ENCODE data around the gene SH3D19.
"Not testable (repeated sequence)": the region's sequence is repeated elsewhere in the genome, so short reads cannot be mapped to it uniquely, and the experiment has no call there.

SH3D19 gene

DNA sequence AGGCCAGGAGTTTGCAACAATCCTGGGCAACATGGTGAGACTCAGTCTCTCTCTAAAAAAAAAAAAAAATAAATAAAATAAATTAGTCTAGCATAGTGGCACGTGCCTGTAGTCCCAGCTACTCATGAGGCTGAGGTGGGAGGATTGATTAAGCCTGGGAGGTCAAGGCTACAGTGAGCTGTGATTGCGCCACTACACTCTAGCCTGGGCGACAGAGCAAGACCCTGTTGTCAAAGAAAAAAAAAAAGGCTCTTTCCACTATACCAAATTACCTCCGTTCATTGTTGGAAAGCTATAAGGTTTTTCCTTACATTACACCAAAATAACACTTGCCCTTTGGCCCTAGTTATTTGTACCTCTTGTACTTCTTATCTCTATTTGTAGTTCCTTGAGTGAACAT lies 58.3 kb downstream of the SH3D19 start:
- FAIRE-seq, result no peak

DNA sequence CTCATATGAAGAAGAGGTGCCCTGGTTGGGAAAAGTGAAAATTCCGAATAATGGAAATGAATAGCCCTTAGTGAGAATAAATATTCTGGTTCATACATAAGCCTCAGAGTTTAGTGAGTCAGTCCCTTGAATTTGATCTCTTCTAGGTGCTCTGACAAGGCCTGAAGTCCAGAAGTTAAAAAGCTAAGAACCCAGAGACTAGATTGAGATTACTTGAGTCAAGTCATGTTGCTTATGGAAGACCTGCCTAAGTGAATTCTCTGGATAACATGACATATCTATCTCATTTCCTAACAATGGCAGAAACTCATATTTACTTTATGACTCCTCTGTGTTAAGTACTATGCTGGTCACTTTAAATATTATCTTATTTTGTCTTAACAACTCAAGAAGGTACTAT lies 58.9 kb downstream of the SH3D19 start:
- FAIRE-seq, result no peak

DNA sequence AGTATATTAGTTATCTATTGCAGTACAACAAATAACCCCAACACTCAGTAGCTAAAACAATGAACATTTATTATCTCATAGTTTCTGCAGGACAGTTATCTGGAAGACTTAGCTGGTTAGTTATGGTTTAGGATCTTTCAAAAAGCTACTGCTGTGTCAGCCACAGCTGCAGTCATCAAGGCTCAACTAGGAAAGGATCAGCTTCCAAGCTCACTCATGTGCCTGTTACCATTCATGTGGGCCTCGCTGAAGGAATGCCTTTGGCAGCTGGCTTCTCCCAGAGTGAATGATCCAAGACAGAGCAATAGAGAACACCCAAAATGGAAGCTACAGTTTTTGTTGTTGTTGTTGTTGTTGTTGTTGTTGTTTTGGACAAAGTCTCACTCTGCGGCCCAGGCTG lies 62.0 kb downstream of the SH3D19 start:
- FAIRE-seq, result no peak

- FAIRE-seq, result no peak
These were observed 64.9 kb downstream of the SH3D19 start for GRCh38 chr4:151260526-151260925.

GRCh38 chr4:151259752-151260151 lies 65.7 kb downstream of the SH3D19 start:
- no peak for FAIRE-seq

- FAIRE-seq, result no peak
These were observed 67.7 kb downstream of the SH3D19 start for GRCh38 chr4:151257704-151258103.

DNA sequence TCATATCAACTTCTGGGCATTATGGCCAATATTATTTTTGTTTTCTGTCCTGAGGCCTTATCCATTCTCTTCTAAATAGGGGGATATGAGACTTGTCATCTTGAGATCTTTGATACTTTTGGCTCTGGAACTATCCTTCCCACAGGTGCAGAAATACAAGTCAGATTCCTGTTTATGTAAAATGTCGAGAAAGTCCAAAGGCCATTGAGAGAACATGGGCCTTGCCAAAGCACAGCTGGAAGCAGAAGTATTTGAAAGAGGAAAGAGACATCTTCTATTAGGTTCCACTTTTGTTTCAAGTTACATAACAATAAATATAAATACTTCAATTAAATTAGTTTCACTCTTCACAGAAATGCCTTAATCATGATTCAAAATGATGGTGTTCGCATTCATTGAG lies 69.3 kb downstream of the SH3D19 start:
- FAIRE-seq, result no peak

GRCh38 chr4:151255680-151256079 lies 69.7 kb downstream of the SH3D19 start:
- not testable (repeated sequence) for FAIRE-seq

DNA sequence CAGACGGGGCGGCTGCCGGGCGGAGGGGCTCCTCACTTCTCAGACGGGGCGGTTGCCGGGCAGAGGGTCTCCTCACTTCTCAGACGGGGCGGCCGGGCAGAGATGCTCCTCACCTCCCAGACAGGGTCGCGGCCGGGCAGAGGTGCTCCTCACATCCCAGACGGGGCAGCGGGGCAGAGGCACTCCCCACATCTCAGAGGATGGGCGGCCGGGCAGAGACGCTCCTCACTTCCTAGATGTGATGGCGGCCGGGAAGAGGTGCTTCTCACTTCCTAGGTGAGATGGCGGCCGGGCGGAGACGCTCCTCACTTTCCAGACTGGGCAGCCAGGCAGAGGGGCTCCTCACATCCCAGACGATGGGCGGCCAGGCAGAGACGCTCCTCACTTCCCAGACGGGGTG lies 70.2 kb downstream of the SH3D19 start:
- not testable (repeated sequence) for FAIRE-seq

DNA sequence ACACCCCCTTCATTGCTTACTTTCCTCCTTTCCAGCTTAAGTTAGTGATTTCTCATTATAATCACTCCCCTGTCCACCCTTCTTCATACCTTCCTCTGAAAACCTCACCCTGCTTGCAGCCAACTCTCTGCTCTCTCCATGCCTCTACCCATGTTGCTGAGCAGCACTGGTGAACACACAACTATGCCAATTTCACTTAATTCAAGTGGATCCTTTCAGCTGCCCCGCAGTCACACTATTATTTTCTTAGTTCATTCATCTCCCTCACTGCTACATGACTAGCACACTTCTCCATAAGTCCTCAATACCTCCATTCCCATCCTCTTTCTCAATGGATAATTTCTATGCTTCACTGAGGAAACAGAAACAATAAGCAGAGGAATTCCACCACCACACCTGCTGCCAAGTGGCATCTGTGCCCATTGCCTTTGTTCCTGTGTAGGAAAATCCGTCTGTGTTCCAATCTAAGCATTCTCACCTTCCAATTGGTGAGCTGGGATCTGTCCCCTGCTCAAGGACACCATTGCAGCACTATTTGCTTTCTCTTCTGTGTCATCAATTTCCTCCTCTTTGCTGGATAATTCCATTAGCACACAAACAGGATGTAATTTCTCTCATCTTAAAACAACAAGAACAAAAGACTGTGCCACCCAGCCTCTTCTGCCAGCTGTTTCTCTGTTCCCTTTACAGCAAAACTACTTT lies 73.7 kb downstream of the SH3D19 start:
- FAIRE-seq, result no peak

DNA sequence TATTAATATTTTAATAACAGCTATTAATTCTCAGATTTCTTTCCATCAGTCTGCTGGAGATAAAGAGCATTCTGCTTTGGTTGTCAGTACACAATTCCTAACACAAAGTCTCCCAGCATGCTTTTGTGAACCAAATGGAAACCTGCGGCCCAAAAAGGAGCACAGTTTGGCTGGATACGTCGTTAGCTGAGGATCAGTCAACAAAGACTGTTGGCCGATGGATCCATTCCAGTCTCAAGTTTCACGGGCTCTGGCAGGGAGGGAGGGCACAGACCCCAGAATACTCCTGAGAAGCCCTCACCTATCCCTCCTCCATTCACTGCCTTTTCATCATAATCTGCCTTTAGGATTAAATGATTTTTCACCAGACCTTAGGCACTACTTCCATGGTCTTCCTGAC lies 74.7 kb downstream of the SH3D19 start:
- FAIRE-seq, result no peak

DNA sequence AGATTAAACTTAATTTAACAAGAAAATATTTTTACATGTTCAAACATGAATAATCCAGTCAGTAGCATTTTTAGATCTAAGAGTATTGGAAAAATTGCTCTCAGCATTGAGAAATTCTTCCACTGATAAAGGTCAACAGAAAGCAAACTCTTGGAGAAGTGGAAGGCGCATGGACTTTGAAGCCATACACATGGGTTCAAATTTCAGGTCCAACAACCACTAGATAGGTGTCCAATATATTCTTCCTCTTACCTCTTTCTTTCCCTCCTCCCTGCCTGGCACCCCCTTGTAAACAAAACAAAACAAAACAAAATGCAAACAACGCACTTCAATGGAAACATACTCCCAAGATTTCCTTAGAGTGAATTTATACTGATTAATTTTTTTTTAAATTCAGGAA lies 76.9 kb downstream of the SH3D19 start:
- FAIRE-seq, result peak; percentile 45

GRCh38 chr4:151247395-151247794 lies 78.0 kb downstream of the SH3D19 start:
- FAIRE-seq, result peak; percentile 15

DNA sequence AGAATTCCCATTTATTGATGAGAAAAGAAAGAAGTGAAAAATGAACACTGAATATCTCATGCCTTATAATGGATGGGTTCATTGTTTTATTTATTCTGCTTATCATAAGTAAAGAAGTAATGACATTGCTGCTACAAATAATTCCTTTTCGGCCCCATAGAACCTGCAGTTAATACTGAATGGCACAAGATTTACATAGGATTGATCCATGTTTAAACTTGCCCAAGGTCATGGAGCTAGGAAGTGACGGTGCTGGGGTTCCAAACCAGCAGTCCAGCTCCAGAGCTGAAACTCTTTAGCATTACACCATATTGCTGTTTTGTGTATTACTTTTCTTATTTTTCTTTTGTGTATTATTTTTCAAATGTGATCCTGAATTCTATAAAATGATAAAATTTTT lies 78.7 kb downstream of the SH3D19 start:
- no peak for FAIRE-seq

DNA sequence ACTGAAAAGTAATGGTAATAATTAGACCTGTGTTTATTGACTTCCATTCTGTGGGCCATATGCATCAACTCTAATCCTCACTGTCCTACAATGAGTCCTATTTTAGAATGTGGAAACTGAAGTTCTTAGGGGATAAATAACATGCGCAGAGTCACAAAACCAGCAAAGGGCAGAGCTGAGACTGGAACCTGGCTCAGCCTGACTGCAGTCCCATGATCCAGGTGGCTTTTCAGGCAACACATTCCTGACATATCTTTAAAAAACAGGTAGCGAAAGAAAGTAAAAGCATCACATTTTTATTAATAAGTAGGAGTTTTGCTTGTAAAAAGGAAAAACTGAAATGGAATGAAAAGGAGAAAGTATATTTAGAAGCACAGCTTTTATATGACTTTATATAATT lies 83.1 kb downstream of the SH3D19 start:
- FAIRE-seq, result no peak

GRCh38 chr4:151239608-151240007 lies 85.8 kb downstream of the SH3D19 start:
- no peak for FAIRE-seq

DNA sequence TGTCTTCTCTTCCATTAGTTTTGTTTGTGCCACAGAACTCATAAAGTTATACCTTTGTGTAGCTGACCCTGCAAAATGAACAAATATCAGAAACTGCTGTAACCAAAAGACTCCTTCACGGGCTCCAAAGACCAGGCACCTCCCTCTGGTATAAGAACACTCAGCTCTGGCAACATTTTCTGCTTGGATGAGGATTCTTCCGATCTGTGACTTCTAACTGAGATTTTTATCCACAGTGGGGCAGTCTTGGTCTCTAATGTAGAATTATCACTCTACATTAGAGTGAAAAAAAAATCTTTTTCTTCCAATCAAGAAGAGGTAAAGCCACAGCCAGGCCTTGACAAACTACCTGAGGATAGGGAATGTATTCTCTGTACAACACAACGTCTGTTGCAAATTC lies 86.9 kb downstream of the SH3D19 start:
- FAIRE-seq, result no peak

DNA sequence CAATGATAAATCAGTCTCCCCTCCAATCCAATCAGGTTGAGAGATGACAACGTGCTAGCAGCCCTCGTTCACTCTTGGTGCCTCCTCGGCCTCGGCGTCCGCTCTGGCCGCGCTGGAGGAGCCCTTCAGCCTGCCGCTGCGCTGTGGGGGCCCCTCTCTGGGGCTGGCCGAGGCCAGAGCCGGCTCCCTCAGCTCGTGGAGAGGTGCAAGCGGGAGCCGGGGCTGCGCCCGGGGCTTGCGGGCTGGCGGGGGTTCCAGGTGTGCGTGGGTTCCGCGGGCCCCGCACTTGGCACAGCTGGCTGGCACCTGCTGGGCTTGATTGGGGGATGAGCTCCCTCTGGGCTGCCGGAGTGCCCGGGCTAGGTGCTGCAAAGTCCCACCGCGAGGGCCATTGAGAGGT lies 89.4 kb downstream of the SH3D19 start:
- no peak for FAIRE-seq

- not testable (repeated sequence) for FAIRE-seq
These were observed 90.0 kb downstream of the SH3D19 start for GRCh38 chr4:151235373-151235772.

- FAIRE-seq, result no peak
These were observed 91.8 kb downstream of the SH3D19 start for GRCh38 chr4:151233600-151233999.

DNA sequence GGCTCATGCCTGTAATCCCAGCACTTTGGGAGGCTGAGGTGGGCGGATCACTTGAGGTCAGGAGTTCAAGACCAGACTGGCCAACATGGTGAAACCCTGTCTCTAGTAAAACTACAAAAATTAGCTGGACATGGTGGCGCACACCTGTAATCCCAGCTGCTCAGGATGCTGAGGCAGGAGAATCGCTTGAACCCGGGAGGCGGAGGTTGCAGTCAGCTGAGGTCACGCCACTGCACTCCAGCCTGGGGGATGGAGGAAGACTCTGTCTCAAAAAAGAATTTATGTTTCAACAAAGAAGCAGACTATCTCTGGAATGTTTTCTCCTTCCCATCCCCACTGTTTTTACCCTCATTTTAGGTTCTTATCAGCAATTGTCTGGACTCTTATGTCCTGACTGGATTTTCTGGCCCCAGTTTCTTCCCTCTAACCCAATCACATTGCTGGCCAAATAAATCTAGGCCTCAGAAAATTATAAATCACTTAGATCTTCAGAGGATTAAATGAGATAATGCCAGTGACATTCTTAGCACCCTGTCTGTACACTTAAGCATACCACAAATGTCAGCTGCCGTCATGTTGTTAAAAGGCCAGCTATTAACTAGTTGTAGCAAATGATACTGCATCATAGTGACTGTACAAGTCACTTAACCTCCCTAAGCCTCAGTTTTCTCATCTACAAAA lies 93.3 kb downstream of the SH3D19 start:
- FAIRE-seq, result no peak

DNA sequence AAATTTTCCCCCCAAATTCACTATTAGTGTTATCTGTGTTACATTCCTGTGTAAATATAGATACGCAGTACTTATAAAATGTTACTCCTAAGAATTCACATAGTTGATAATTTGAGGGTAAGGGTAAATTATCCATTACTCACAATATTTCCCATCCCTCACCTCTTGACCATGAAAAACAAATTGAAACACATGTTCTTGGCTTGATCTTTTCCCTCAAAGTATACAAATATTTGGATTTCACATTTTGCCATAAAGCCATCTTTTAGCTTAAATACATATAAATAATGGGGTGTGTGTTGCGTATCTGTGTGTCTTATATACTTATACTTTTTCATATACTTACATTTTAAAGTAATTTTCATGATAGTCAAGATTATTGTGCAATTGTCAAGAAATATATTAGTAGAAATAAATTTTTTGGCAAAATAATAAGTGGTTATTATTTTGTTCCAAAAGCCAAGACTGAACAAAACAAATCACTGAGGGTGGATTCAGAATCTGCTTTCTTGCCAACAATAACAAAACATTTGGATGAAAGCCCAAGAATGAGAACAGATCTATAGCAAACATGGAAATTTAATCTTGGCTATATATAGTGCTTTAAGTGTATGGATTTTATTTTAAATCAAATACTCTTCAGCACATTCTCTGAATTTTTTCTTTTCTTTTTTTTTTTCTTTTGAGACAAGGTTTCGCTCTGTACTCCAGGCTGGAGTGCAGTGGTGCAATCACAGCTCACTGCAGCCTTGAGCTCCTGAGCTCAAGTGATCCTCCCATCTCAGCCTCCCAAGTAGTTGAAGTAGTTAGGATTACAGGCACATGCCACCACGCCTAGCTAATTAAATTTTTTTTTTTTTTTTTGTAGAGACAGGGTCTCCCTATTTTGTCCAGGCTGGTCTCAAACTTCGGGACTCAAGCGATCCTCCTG lies 97.0 kb downstream of the SH3D19 start:
- FAIRE-seq, result no peak

DNA sequence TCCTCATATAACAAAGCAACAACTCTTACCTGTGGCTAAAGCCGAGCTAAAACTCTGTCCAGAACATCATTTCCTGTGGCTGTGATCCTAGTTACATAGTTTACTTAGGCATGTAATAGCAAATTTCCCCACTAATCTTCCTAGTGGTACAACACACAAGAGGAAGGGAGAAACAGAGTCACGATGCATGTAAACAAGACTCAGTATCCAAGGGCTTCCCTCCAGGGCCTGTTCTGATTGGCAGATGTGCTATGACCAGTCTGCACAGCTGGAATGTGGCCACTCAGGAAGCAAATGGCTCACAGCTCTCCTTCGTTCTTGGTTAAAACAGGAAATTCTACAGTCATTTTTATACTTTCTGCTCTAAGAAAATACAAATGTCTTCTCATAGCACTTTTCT lies 97.7 kb downstream of the SH3D19 start:
- no peak for FAIRE-seq

- FAIRE-seq, result peak; percentile 69
These were observed 98.2 kb downstream of the SH3D19 start for GRCh38 chr4:151227172-151227571.
